GM12891 (cell line): Measurements from ENCODE around the gene PIP4K2C.
"Not testable (repeated sequence)": the region's sequence is repeated elsewhere in the genome, so short reads cannot be mapped to it uniquely, and the experiment has no call there.

Experiments
- DNase-seq: peaks from one replicate; pipeline ENCODE4 v3.0.0; 2011; ENCODE audit warnings: low spot score; ENCODE audit not compliant: insufficient read length
- FAIRE-seq: peaks from 2 replicates; lab custom pipeline; 2011; peaks lifted over from hg19 to GRCh38; lab: Jason Lieb, UNC
- PAX5 ChIP-seq: IDR thresholded peaks from 2 replicates; pipeline ENCODE4 v1.6.1; 2011; ENCODE audit warnings: low read length, moderate library complexity, mild to moderate bottlenecking; ENCODE audit not compliant: insufficient read depth, severe bottlenecking
- POLR2A ChIP-seq: IDR thresholded peaks from 2 replicates; pipeline ENCODE4 v1.6.1; 2011; ENCODE audit warnings: low read depth, low read length, control low read depth
- POLR2AphosphoS5 ChIP-seq: IDR thresholded peaks from 2 replicates; pipeline ENCODE4 v1.6.1; 2011; ENCODE audit warnings: low read depth, low read length, control low read depth
- POU2F2 ChIP-seq: IDR thresholded peaks from 2 replicates; pipeline ENCODE4 v1.6.1; 2011; ENCODE audit warnings: low read depth, mild to moderate bottlenecking, control low read depth, low read length, moderate library complexity
- SPI1 ChIP-seq: IDR thresholded peaks from 2 replicates; pipeline ENCODE4 v1.6.1; 2011; ENCODE audit warnings: low read depth, low read length, control low read depth
- TAF1 ChIP-seq: IDR thresholded peaks from 2 replicates; pipeline ENCODE4 v1.6.1; 2011; ENCODE audit warnings: low read depth, low read length, control low read depth

PIP4K2C gene

GRCh38 chr12:57632073-57632957 is 41.3 kb downstream of the PIP4K2C start:
- FAIRE-seq (no peak), DNase-seq (peak; percentile 28)
- no peak for TF ChIP-seq POLR2A
- TF ChIP-seq SPI1, result no peak
- no peak for TF ChIP-seq POLR2AphosphoS5
- TF ChIP-seq PAX5, result no peak
- TF ChIP-seq TAF1, result no peak
- no peak for TF ChIP-seq POU2F2

GRCh38 chr12:57632958-57633840 is 42.2 kb downstream of the PIP4K2C start, which contains the start of gene B4GALNT1:
Gene B4GALNT1, minus strand, starts transcription at chr12:57633201. Its CDS starts 1,069 bp downstream, at chr12:57632132.
- peak; percentile 76 for DNase-seq
- peak; percentile 95 for FAIRE-seq
- TF ChIP-seq SPI1, result no peak
- no peak for TF ChIP-seq POU2F2
- no peak for TF ChIP-seq POLR2AphosphoS5

DNA sequence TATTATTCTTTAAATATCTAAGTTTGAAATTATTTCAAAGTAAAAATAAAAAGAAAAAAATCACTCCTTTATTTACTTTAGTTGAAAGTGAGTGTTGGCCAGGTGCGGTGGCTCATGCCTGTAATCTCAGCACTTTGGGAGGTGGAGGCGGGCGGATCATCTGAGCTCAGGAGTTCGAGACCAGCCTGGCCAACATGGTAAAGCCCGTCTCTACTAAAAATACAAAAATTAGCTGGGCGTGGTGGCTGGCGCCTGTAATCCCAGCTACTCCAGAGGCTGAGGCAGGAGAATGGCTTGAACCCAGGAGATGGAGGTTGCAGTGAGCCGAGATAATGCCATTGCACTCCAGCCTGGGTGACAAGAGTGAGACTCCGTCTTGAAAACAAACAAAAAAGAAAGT is 45.7 kb downstream of the PIP4K2C start:
- FAIRE-seq, result not testable (repeated sequence)

GRCh38 chr12:57637364-57637763 is 46.4 kb downstream of the PIP4K2C start:
- TF ChIP-seq POLR2AphosphoS5 (no peak), POU2F2 (no peak), TAF1 (no peak), SPI1 (no peak), POLR2A (no peak), PAX5 (no peak)
- DNase-seq, result no peak
- FAIRE-seq, result no peak

More for the DNA sequence above, 45.7 kb downstream of the PIP4K2C start:
- DNase-seq, result not testable (repeated sequence)

DNA sequence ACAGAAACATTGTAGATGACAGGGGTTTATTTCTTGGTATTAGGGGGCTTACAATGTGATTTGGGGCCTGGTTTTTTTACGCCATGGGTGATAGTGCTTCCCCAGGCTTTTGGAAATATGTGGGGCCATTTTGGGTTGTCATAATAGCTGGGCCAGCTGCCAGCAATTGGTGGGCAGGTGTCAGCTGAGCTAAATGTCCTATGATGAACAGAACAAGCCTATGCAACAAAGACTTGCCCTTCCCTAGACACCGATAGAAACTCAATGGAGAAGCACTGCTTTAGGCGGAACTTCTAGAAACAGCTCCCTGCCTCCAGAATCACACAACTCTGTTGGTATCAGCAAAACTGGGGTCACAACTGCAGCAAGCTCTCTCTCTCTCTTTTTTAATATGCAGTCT is 47.1 kb downstream of the PIP4K2C start:
- no peak for TF ChIP-seq PAX5
- no peak for TF ChIP-seq POLR2AphosphoS5
- no peak for TF ChIP-seq TAF1
- TF ChIP-seq SPI1, result no peak
- no peak for TF ChIP-seq POU2F2
- no peak for TF ChIP-seq POLR2A
- DNase-seq, result no peak
- FAIRE-seq, result no peak

GRCh38 chr12:57640175-57641042 is 49.4 kb downstream of the PIP4K2C start:
- DNase-seq (no peak), FAIRE-seq (no peak)
- TF ChIP-seq PAX5 (no peak), POLR2A (no peak), TAF1 (no peak), SPI1 (no peak), POU2F2 (no peak), POLR2AphosphoS5 (no peak)

- DNase-seq (no peak), FAIRE-seq (no peak)
- TF ChIP-seq SPI1 (no peak), POU2F2 (no peak), POLR2A (no peak), POLR2AphosphoS5 (no peak), TAF1 (no peak), PAX5 (no peak)
Observed at GRCh38 chr12:57641699-57642442, 50.9 kb downstream of the PIP4K2C start.

- DNase-seq, result not testable (repeated sequence)
Observed at GRCh38 chr12:57645990-57646658, 55.1 kb downstream of the PIP4K2C start.

GRCh38 chr12:57646659-57647049 is 55.7 kb downstream of the PIP4K2C start:
- not testable (repeated sequence) for FAIRE-seq, DNase-seq

More at GRCh38 chr12:57645990-57646658, 55.1 kb downstream of the PIP4K2C start:
- not testable (repeated sequence) for FAIRE-seq
